ENCODE measurements around the gene MYO7B.

MYO7B gene

DNA sequence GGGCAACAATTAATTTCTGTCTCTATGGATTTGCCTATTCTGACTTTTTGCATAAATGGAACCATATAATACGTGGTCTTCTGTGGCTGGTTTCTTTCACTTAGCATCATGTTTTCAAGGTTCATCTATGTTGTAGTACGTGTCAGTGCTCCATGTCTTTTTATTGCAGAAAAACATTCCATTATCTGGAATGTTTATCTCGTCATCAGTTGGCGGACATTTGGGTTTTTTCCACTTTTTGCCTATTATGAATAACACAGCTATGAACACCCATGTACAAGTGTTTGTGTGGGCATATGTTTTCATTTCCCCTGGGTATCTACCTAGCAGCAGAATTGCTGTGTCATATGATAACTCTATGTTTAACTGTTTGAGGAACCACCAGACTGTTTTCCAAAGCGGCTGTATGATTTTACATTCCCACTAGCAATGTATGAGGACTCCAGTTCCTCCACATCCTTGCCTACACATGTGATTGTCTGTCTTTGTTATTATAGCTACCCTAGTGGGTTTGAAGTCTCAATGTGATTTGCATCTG is 49.9 kb downstream of the MYO7B start:
- Histone ChIP-seq H3K9me2 (ENCODE audit: low read depth, low read length) (no peaks in the 10 kb centered on the region), H3K4me1 (ENCODE audit: insufficient read depth, low read length, severe bottlenecking) (no peaks in the 10 kb centered on the region), H3K4me2 (ENCODE audit: low read length) (no peak overlapping the region), H2AFZ (ENCODE audit: low read length) (no peak overlapping the region), H3F3A (ENCODE audit: insufficient read depth, low read length) (no peaks in the 10 kb centered on the region), H3K27me3 (ENCODE audit: insufficient read depth, low read length) (peaks cover 6% of the 10 kb centered on the region; the same call in 1 of the 2 replicates), H3K4me3 (ENCODE audit: low read depth, low read length, poor library complexity, severe bottlenecking) (no peak overlapping the region), H3K27ac (ENCODE audit: low read depth, low read length, poor library complexity, severe bottlenecking) (no peak overlapping the region), H3K36me3 (ENCODE audit: insufficient read depth, low read length) (no peaks in the 10 kb centered on the region), H3K79me2 (ENCODE audit: insufficient read depth, low read length) (no peaks in the 10 kb centered on the region), H3K9ac (ENCODE audit: low read length) (no peak overlapping the region), H3K9me3 (ENCODE audit: low read length) (no peaks in the 10 kb centered on the region), H4K20me1 (ENCODE audit: insufficient read depth, low read length) (no peaks in the 10 kb centered on the region)
- TF ChIP-seq, protein P1, sequence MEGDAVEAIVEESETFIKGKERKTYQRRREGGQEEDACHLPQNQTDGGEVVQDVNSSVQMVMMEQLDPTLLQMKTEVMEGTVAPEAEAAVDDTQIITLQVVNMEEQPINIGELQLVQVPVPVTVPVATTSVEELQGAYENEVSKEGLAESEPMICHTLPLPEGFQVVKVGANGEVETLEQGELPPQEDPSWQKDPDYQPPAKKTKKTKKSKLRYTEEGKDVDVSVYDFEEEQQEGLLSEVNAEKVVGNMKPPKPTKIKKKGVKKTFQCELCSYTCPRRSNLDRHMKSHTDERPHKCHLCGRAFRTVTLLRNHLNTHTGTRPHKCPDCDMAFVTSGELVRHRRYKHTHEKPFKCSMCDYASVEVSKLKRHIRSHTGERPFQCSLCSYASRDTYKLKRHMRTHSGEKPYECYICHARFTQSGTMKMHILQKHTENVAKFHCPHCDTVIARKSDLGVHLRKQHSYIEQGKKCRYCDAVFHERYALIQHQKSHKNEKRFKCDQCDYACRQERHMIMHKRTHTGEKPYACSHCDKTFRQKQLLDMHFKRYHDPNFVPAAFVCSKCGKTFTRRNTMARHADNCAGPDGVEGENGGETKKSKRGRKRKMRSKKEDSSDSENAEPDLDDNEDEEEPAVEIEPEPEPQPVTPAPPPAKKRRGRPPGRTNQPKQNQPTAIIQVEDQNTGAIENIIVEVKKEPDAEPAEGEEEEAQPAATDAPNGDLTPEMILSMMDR (IDR thresholded peaks at IDR 0.05; ENCODE audit: low read length), result no peak
- TF ChIP-seq EZH2 (IDR thresholded peaks at IDR 0.05; ENCODE audit: borderline replicate concordance, low read length), result no peak

DNA sequence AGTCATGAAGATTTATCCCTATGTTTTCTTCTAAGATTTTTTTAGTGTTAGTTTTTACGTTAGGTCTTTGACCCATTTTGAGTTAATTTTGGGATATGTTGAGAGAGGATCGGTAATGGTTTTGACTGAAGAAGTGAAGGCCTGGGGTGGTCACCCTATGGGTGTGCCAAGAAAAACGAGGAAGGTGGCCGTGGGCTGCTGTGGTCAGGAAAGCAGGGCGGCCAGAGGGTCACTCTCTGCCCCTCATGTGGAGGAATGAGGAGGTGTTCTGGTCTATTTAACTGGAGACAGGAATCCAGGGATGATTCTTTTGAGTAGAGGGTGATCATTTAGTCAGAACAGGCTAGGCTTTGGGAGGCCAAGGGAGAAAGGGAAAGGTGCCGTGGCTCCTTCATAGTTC is 50.7 kb downstream of the MYO7B start:
- H3K27ac ChIP-seq (ENCODE audit: low read depth, low read length, poor library complexity, severe bottlenecking), result no peak overlapping the region
- no peaks in the 10 kb centered on the region for H3K36me3 ChIP-seq (ENCODE audit: insufficient read depth, low read length)
- H2AFZ ChIP-seq (ENCODE audit: low read length), result no peak overlapping the region
- H3K9ac ChIP-seq (ENCODE audit: low read length), result no peak overlapping the region
- no peak overlapping the region for H3K4me2 ChIP-seq (ENCODE audit: low read length)
- H3K4me1 ChIP-seq (ENCODE audit: insufficient read depth, low read length, severe bottlenecking), result no peaks in the 10 kb centered on the region
- no peaks in the 10 kb centered on the region for H3F3A ChIP-seq (ENCODE audit: insufficient read depth, low read length)
- no peaks in the 10 kb centered on the region for H3K79me2 ChIP-seq (ENCODE audit: insufficient read depth, low read length)
- TF ChIP-seq, protein P1 (IDR thresholded peaks at IDR 0.05; ENCODE audit: low read length), result no peak
- TF ChIP-seq EZH2 (IDR thresholded peaks at IDR 0.05; ENCODE audit: borderline replicate concordance, low read length), result no peak
- no peaks in the 10 kb centered on the region for H3K9me3 ChIP-seq (ENCODE audit: low read length)
- no peaks in the 10 kb centered on the region for H4K20me1 ChIP-seq (ENCODE audit: insufficient read depth, low read length)
- peaks cover 6% of the 10 kb centered on the region; the same call in 1 of the 2 replicates for H3K27me3 ChIP-seq (ENCODE audit: insufficient read depth, low read length)
- H3K4me3 ChIP-seq (ENCODE audit: low read depth, low read length, poor library complexity, severe bottlenecking), result no peak overlapping the region
- H3K9me2 ChIP-seq (ENCODE audit: low read depth, low read length), result no peaks in the 10 kb centered on the region

DNA sequence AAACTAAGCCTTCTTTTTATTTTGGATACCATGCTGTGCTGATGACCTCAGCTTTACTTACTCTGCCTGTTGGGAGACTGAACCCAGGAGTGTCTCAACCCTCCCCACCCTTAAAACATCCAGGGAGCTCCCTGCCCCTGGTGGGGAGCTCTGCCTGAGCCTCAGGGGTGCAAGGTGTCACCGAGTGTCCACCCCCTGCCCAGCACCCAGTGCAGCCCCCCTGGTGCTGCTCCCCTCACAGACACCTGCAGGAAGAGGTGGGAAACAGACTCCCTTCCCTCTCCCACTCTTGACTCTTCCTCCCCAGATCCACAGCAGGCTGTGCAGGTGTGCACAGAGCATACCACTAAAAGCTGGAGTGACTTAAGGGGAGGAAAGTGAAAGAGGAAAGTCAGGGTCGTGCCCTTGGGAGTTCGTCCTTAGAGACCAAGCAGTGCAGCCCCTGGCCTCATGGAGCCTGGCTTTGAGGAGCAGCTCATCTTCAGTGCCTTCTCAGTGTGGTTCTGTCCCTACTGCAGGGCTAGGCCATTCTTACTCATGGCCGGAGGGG is 51.3 kb downstream of the MYO7B start:
- H3K4me1 ChIP-seq (ENCODE audit: insufficient read depth, low read length, severe bottlenecking), result no peaks in the 10 kb centered on the region
- H3K9ac ChIP-seq (ENCODE audit: low read length), result no peak overlapping the region
- H3F3A ChIP-seq (ENCODE audit: insufficient read depth, low read length), result no peaks in the 10 kb centered on the region
- no peaks in the 10 kb centered on the region for H3K79me2 ChIP-seq (ENCODE audit: insufficient read depth, low read length)
- no peaks in the 10 kb centered on the region for H3K9me3 ChIP-seq (ENCODE audit: low read length)
- H3K4me2 ChIP-seq (ENCODE audit: low read length), result no peak overlapping the region
- no peak overlapping the region for H3K27ac ChIP-seq (ENCODE audit: low read depth, low read length, poor library complexity, severe bottlenecking)
- no peaks in the 10 kb centered on the region for H4K20me1 ChIP-seq (ENCODE audit: insufficient read depth, low read length)
- peaks cover 6% of the 10 kb centered on the region; the same call in 1 of the 2 replicates for H3K27me3 ChIP-seq (ENCODE audit: insufficient read depth, low read length)
- H2AFZ ChIP-seq (ENCODE audit: low read length), result no peak overlapping the region
- H3K36me3 ChIP-seq (ENCODE audit: insufficient read depth, low read length), result no peaks in the 10 kb centered on the region
- H3K9me2 ChIP-seq (ENCODE audit: low read depth, low read length), result no peaks in the 10 kb centered on the region
- H3K4me3 ChIP-seq (ENCODE audit: low read depth, low read length, poor library complexity, severe bottlenecking), result no peak overlapping the region
- TF ChIP-seq EZH2 (IDR thresholded peaks at IDR 0.05; ENCODE audit: borderline replicate concordance, low read length), result no peak
- TF ChIP-seq, protein P1 (IDR thresholded peaks at IDR 0.05; ENCODE audit: low read length), result no peak

Measured in OCI-LY1 (cell line).